Activated CD4-positive, alpha-beta T cell treated with anti-CD3 and anti-CD28 coated beads, Interleukin-2, Interleukin-6, amounts not matched to agents 100 ng/mL and 50 ng/mL, durations not matched to agents 16 hours and 8 hours (primary cell): ENCODE data around the gene DPP6.

Source experiments
- DNase-seq: peaks from one replicate; pipeline ENCODE4 v3.0.0-alpha.2; 2020

DPP6 gene

GRCh38 chr7:154679379-154680053 lies 627.3 kb downstream of the DPP6 start:
- DNase-seq, result no peak

GRCh38 chr7:154680894-154681659 lies 628.9 kb downstream of the DPP6 start:
- DNase-seq, result no peak

- DNase-seq, result no peak
Observed at GRCh38 chr7:154682003-154682402, 629.8 kb downstream of the DPP6 start.

GRCh38 chr7:154684666-154685563 lies 632.7 kb downstream of the DPP6 start:
- no peak for DNase-seq

GRCh38 chr7:154685564-154685901 lies 633.3 kb downstream of the DPP6 start:
- DNase-seq, result no peak

GRCh38 chr7:154686305-154686704 lies 634.1 kb downstream of the DPP6 start:
- no peak for DNase-seq

- no peak for DNase-seq
Observed at GRCh38 chr7:154688952-154689351, 636.8 kb downstream of the DPP6 start.

GRCh38 chr7:154690411-154690810 lies 638.2 kb downstream of the DPP6 start:
- no peak for DNase-seq

- DNase-seq, result no peak
Observed at GRCh38 chr7:154693661-154694060, 641.5 kb downstream of the DPP6 start.

- DNase-seq, result no peak
Observed at GRCh38 chr7:154695836-154696235, 643.6 kb downstream of the DPP6 start.

- no peak for DNase-seq
Observed at GRCh38 chr7:154696556-154696955, 644.4 kb downstream of the DPP6 start.

GRCh38 chr7:154698726-154699291 lies 646.6 kb downstream of the DPP6 start:
- DNase-seq, result peak; percentile 23

GRCh38 chr7:154699417-154699816 lies 647.2 kb downstream of the DPP6 start:
- DNase-seq, result no peak

GRCh38 chr7:154709840-154710520 lies 657.8 kb downstream of the DPP6 start:
- no peak for DNase-seq

- no peak for DNase-seq
Observed at GRCh38 chr7:154720016-154720415, 667.8 kb downstream of the DPP6 start.

GRCh38 chr7:154721086-154721485 lies 668.9 kb downstream of the DPP6 start:
- DNase-seq, result no peak

GRCh38 chr7:154726368-154726767 lies 674.2 kb downstream of the DPP6 start:
- DNase-seq, result no peak

- no peak for DNase-seq
Observed at GRCh38 chr7:154729056-154729455, 676.9 kb downstream of the DPP6 start.

GRCh38 chr7:154735766-154736165 lies 683.6 kb downstream of the DPP6 start:
- DNase-seq, result no peak

GRCh38 chr7:154736389-154736788 lies 684.2 kb downstream of the DPP6 start:
- no peak for DNase-seq

- no peak for DNase-seq
Observed at GRCh38 chr7:154738216-154738615, 686.0 kb downstream of the DPP6 start.

GRCh38 chr7:154741131-154741530 lies 688.9 kb downstream of the DPP6 start:
- DNase-seq, result no peak

GRCh38 chr7:154743206-154743605 lies 691.0 kb downstream of the DPP6 start:
- DNase-seq, result no peak
